SK-N-DZ (cell line): Measurements from ENCODE around the gene MDM4. TPM values are rescaled to one million over a fixed set of nuclear protein-coding genes. Genes with fewer than 3 reads are reported as not detected.
A peak's percentile ranks its signal among the peaks of the same experiment; 100 is the strongest.
"Not testable (repeated sequence)": the region's sequence is repeated elsewhere in the genome, so short reads cannot be mapped to it uniquely, and the experiment has no call there.

Experiments
- DNase-seq: peaks from one replicate; pipeline ENCODE4 v3.0.0-alpha.2; 2015; ENCODE audit warnings: low spot score
- polyA plus RNA-seq, 2 experiments: library from polyadenylated mRNA; depleted of rRNA; stranded (reverse); fragments of >200 nt; gene quantifications; 2 replicates each; pipeline ENCODE4 v1.2.3, GENCODE V29; 2014

The MDM4 gene
- 26.3 and 28.1 TPM in 2 replicates for polyA plus RNA-seq (2014; cell fraction: cytosol; rRNA removed)
- polyA plus RNA-seq (2014; cell fraction: nucleus; rRNA removed): 69.6 and 119 TPM in 2 replicates

GRCh38 chr1:204516180-204516879, at the start of gene MDM4:
Gene MDM4 (plus strand): TSS chr1:204516406. CDS start chr1:204525519, 9,113 bp downstream.
- DNase-seq: peak; percentile 96

GRCh38 chr1:204466416-204467405, 49.5 kb upstream of the MDM4 start:
- no peak for DNase-seq

GRCh38 chr1:204468206-204468605, 48.0 kb upstream of the MDM4 start:
- DNase-seq: no peak

GRCh38 chr1:204468766-204469302, 47.4 kb upstream of the MDM4 start:
- no peak for DNase-seq

GRCh38 chr1:204469304-204469703, 46.9 kb upstream of the MDM4 start:
- DNase-seq: no peak

- DNase-seq: no peak
These were observed 44.5 kb upstream of the MDM4 start for GRCh38 chr1:204471687-204472086.

GRCh38 chr1:204472660-204473059, 43.5 kb upstream of the MDM4 start:
- no peak for DNase-seq

- DNase-seq: no peak
These were observed 42.7 kb upstream of the MDM4 start for GRCh38 chr1:204473400-204473965.

GRCh38 chr1:204475656-204476432, 40.4 kb upstream of the MDM4 start:
- DNase-seq: no peak

- no peak for DNase-seq
These were observed 39.6 kb upstream of the MDM4 start for GRCh38 chr1:204476563-204476962.

GRCh38 chr1:204477036-204477740, 39.0 kb upstream of the MDM4 start:
- DNase-seq: no peak

GRCh38 chr1:204478172-204478899, 37.9 kb upstream of the MDM4 start:
- DNase-seq: no peak

GRCh38 chr1:204478921-204479320, 37.3 kb upstream of the MDM4 start:
- no peak for DNase-seq

- DNase-seq: no peak
These were observed 36.6 kb upstream of the MDM4 start for GRCh38 chr1:204479387-204480136.

- no peak for DNase-seq
These were observed 35.7 kb upstream of the MDM4 start for GRCh38 chr1:204480515-204480914.

- no peak for DNase-seq
These were observed 32.4 kb upstream of the MDM4 start for GRCh38 chr1:204483791-204484190.

- not testable (repeated sequence) for DNase-seq
These were observed 29.5 kb upstream of the MDM4 start for GRCh38 chr1:204486513-204487255.

- DNase-seq: no peak
These were observed 29.0 kb upstream of the MDM4 start for GRCh38 chr1:204487256-204487615.
